SK-N-MC (cell line): ENCODE measurements around the gene FAM120A.

Experiments used
- FOXP2 ChIP-seq: optimal IDR thresholded peaks from 2 replicates; pipeline ENCODE3; 2011; ENCODE audit warnings: mild to moderate bottlenecking, moderate library complexity; ENCODE audit not compliant: insufficient read depth; ENCODE audit errors: extremely low read length, control extremely low read depth
- POLR2AphosphoS5 ChIP-seq: IDR thresholded peaks from 2 replicates; pipeline ENCODE4 v1.6.1; 2012; ENCODE audit warnings: mild to moderate bottlenecking, low read depth, low read length, borderline replicate concordance

DNA sequence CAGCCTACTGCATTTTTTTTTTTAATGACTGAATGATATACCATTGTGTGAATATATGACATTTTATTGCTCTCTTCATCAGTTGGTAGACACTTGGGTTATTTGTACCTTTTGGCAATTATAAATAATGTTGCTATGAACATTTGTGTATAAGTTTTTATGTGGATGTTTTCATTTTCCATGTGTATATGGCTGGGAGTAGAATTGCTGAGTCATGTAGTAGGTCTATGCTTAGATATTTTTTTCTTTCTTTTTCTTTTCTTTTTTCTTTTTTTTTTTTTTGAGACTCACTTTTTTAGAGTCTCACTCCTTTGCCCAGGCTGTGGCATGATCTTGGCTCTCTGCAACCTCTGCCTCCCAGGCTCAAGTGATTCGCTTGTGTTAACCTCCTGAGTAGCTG lies 34.8 kb downstream of the FAM120A start:
- TF ChIP-seq FOXP2: no peak
- TF ChIP-seq POLR2AphosphoS5: no peak
